ENCODE data around the gene COBL.

Gene COBL

DNA sequence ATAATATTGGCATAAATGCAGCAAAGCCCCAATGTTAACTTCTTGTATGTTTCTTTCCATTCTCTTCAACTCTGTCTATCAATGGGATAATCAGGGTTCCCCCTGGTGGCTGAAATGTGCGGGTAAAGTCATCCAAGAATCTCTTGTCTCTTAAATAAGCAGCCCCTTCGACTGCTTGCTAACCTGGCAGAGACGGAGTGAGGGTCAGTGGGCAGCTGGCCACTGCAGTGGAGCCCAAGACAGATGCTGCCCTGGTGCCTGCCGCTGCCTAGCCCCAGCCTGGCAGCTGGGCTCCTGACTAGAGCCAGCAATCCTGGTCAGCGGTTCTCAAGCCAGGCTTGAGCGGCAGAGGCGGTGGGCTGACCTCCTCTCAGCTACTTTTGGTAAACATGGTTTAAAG, 248.9 kb downstream of the COBL start:
- peak; percentile 20 for DNase-seq

DNA sequence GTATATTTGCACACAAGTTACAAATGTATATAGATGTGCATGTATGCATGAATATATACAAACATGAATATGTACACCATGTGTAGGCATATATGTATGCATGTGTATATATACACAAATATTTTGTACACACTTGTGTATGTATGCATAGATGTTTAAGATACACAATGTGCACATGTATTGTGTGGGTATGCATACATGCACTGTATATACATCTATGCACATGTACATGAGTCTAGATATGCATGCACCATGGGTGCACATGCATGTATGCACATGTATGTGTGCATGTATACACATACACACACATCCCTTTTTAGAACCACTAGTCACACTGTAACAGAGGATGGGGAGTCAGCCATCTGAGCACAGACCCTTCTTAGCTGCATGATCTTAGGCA, 249.4 kb downstream of the COBL start:
- DNase-seq: no peak

DNA sequence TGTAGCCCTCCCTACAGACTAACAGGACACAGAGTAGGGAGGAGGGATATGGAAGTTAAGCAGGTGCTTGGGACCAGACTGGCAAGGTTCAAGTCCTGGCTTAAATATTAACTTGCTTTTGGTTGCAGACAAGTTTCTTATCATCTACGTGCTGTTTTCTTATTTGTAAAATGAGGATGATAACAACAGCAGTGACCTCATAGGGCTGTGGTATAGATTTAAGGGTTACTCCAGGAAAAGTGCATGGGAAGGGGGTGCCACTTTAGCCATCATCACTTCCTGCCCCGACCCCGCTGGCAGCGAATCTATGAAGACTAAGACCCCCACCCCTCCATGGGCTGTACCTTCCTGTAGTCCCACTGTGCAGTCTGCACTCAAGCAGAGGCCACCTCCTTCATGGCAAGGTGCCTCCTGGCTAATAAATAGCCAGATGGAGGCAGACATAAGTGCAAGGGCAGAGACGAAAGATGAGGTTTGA, 250.2 kb downstream of the COBL start:
- DNase-seq: no peak

DNA sequence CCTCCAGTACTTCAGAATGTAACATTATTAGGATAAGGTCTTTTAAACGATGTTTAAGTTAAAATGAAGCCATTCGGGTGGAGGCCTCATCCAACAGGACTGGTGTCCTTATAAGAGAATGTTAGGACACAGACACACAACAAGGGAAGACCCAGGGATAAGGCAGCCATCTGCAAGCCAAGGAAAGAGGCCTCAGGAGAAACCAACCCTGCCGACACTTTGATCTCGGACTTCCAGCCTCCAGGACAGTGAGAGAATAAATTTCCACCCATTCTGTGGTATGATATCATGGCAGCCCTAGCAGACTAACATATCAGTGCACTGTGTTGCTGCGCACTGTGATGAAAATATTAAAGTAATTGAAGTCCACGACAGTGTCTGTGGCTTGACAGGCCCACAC, 250.8 kb downstream of the COBL start:
- no peak for DNase-seq

DNA sequence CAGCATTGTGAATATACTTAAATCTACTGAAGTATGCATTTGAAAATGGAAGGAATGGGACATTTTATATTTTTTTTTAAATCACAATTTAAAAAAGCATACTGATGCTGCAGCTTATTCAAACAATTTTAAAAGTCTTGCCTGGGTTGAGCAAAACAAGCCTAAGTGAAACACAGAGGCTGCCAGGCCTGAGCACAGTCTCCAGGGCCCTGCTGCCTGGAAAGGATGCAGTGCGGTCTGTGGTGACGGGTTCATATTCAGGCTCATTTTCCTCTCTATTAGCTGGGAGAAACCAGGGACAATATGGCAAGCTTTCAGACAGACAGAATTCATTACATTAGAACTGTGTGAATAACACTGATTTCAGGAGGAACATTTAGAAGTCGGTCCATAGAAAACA, 251.9 kb downstream of the COBL start:
- DNase-seq: no peak

DNA sequence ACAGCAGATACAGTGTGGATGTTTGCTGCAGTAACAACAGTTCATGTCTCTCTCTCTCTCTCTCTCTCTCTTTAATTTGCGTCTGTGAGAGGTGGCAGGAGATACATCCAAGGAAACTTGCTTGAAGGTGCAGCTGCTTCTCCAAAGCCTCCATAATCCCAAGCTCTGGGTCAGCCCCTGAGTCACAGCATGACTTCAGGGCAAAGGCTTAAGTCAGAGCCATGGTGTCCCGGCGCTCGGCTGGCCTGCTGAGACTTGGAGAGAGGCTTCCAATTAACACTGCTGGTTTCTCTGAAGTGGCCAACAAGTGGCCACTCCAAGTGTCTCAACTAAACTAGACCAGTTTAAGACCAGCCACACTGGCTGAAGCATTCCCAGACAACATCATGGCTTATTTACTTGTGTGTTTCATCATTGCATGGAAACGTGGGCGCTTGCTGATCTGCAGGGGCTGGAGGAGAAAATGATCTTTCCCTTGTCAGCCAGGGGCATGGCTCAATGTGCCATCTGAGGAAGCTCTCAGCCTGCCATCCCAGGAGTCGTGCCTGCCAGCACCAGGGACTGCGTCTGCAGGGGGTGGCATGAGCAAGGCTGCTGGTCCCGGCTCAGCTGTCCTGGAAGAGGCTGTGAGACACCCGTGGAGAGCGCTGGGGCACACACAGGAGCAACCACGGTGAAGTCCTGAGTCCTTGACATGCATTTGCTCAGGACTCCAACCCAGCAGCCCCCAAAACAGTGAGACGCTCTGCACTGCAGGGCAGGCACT, 254.2 kb downstream of the COBL start:
- DNase-seq: no peak

DNA sequence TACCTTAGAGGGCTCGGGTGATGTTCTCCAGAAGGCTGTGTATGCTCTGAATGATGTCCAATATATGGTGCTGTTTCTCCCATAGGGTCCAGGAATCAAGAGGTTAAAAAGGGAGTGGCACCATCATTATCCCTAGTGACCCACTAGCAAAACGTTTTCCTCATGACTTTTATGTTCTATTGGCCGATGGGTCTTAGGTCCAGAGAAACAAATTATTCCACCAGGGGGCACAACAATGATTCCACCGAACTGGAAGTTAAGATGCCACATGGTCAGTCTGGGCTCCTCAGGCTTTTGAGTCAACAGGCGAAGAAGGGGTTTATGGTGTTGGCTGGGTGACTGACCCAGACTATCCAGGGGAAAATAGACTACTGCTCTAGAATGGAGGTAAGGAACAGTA, 256.1 kb downstream of the COBL start:
- DNase-seq: no peak

DNA sequence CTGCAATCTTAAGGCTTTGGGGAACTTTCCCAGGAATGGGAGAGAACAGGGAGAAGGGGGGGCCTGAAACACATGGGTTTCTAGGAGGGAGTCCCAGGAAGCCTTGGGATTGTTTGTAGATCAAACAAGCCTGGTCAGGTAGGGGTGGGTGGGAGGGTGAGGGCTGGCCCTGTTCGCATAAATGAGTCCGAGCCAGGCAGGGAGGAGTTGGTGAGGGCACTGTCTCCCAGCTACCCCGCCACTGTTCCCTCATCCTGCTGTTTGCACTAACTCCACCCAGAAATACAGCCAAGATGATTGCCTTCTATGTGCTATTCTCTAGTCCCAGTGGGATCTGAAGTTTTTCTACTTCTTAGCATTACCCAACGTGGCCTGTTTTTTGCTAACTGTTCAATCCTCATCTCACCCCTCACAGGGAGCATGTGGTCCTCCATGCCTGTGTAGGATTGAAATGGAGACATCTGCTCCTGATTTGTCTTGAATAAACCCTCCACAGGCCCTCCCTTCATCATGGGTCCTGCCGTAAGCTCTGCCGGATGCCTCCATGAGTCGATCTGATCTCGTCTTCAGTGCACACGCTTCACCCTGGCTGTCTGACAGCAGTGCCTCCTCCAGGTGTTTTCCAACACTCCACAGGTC, 257.0 kb downstream of the COBL start:
- DNase-seq: no peak

DNA sequence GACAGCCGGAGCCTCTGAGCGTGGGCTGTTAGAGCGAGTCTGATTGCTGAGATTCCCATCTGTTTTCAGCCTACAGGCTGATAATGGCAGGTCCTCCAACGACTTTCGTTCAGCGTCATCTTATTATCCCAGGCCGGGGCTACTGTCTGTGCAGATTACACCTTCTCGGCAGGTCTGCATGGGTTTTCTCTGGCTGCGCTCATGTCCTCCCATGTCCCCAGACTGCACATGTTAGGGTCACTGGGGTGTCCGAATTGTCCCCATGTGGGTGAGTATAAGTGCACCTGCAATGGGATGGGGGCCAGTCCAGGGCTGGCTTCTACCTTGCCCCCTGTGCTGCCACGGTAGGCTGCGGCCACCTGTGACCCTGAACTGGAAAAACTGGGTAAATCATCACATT, 257.8 kb downstream of the COBL start:
- DNase-seq: no peak

DNA sequence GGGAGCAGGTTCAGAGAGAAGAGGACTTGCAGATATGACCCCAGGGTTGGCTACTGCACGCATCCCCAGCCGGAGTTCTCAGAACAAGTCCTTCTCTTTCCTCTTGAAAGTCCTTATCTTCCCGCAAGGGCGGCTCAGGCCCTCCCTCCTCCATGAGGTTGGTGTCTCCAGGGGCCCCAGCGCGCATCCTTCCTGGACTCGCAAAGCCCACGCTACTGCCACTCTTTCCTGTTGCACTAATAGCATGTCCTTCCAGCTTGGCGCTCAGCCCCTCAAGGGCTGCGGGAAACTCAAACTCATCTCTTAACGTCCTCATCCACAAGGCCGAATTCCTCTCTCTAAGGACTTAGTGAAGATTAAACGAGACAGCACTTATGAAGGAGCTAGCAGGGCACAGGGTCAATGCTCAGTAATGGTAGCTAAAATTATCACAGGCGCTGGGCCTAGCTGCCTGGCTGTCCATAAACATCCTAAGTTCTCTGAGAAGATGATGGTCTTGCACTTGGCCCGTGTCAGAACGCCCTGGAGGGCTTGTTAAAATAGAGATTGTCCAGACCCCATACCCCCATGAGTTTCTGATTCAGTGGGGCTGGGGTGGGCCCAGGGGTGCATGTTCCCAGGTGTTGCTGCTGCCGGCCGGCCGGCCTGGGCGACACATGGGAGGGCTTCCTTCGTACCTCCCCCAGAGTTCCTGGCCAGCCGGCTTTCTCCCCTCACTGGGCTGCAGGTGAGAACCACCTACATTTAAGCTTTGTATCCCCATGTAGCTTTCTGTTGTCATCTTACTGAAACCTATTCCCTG, 261.4 kb downstream of the COBL start:
- DNase-seq: no peak

DNA sequence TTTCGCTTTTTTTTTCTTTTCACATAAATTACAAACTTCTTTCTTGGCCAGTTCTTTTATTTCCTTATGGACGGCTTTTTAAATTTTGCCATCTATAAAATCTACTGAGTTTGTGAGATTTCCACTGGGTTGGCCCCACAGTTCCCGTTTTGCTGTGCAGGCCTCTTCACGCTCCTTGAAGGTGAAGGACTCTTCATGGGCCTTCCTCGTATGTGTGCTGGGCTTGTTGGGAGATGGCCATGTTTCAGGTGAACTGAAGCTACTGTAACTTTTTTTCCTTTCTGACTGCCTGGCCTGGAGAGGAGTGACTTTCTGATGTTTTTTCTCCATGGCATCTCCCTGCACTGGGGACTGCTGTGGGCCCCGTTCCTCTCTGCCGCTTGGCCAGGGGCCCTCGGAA, 262.4 kb downstream of the COBL start:
- no peak for DNase-seq

DNA sequence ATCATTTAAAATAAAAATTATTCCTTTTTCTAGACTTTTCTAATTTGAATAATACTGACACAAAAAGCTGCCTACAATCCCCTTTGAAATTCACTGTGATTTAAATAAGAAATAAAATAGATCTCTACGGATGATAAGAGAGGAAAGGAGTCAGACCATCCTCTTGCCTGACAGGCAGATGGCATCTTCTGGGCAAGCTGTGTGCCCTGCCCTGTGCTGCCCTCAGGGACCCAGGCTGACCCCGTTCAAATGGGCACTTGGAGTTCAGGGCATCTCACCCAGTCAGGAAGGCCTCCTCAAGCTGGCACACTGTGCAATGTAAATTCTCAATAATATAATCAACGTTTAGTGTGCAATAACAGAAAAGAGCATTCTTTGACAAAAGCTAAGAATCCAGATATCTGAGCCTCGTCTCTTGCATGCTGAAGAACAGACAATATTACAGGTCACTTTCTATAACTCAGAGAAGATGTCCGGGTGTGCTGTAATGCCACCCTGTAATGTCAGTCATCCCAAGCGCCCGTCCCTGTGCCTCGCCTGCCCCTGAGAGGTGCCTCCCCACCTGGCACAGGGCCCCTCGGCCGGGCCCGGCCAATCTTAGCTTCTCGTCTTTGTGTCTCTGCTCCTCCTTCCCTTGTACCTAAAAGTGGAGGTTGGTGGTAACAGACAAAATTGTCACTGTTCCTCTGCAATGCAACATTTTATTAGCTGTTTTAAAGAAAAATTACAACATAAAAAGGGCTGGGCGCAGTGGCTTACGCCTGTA, 263.3 kb downstream of the COBL start:
- no peak for DNase-seq

DNA sequence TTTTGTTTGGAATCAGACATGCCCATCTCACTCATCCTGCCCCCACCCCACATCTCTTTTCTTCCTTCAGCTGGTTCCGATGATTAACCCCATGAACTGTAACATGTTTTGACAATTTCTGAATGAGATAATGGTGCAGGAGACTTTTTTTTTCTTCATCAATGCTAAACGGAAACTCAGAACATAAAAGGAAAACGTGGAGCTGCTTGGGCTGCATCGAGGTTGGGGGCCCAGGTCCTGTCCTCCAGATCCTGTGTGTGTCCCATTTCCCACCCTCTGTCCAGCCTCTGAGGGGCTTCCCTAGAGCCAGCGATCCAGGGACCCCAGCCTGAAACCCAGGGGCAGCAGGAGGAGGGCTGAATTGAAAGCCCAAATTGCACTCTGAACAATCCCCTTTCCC, 270.1 kb downstream of the COBL start:
- DNase-seq: no peak

DNA sequence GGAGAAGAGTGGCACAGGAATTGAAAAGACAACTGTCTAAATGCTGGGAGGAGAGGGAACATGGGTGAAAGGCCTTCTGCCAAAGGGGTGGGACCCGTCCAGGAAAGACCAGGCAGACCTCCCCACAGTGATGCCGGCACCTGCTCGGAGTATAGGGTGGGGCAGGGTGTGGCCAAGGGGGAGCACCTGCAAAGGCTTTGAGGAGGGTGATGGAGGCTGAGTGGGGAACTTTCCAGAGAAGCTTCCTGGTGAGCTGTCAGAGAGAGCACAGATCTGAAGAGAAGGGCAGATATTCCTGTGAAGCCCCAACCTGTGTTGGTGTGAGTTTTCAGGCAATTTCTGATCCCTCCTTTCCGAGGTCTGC, 270.5 kb downstream of the COBL start:
- no peak for DNase-seq

DNA sequence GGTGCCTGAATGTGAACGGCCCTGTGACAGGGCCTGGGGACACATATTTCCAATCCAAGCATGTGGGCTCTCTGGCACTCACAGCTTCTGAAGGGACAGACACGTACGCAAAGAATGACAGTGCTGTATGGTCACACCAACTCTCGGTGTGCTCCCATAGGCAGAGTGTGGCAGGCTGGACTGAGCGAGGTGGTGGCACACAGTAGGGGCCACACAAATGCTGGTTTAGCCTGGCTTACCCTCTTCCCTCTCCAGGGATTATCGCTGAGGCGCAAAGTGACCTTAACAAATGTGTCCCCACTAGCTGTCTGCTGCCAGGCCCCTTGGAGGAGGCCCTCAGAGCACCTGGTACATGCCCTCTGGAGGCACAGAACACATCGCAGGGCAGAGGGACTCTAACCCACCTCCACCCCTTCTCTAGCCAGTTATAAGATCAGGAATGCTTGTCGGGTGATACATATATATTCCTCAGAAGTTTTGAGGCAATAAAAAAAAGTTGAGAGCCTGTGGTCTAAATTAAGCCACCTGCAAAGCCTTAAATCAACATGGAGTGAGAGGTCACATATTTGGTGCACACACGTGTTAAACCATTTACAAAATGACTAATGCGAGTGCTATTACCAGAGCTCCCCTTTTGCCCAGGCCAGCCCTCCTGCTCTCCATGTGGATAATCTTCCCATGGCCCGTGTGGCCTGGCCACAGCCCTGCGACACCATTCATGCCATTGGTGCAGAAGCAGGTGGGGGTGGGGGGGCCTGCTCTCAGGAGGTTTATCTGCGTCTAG, 271.1 kb downstream of the COBL start:
- no peak for DNase-seq

DNA sequence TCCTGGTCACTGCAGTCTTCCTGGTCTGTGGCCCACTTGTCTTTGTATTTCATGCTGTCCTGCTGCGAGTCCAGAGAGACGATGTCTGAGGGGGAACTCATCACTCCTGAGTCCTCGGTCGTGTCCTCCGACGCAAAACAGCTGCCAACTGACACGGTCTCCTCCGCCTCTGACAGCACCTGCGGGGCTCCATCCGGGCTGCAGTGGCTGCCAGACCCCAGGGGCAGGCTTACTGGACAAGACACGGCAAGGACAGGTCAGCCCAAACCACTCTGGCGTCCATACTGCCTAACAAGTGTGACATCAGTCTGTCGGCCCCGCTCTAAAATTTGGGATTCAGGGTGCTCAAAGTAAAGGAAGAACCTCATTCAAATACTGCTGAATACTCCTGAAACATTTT, 273.1 kb downstream of the COBL start:
- no peak for DNase-seq

DNA sequence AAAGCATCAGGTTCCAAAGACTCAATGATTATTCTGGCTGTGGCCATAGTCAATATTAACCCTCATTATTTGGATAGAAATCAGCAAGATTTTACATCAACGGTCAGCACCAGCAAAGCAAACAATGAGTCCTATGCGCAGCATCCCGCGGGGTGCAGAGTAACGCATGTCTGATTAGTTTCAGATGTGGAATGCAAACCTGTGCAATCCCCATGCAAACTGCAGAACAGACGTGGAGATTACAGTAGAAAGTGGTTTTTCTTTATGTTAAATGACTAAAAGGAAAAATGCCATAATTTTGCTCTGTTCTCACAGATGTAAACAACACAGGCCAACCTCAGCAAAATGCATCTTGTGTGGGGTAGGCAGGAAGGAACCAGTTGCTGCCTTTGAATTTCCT, 275.8 kb downstream of the COBL start:
- DNase-seq: peak; percentile 50

DNA sequence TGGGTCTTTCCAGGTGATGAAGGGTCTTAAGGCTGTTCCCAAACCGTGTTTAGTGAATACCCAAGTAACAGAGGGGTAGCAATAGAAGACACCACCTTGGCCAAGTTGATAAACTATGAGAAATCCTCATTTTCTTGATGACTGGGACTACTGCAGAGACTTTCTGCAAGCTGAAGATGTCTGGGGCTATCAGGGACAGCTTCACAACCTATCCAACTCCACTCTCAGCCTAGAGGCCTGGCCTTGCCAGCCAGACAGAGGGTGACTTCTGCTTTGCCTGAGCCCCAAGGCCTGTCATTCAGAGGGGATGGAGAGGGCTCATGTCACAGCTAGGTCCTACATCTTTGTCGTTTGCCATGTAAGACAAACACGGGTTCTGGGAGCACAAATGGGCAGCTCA, 278.0 kb downstream of the COBL start:
- no peak for DNase-seq

DNA sequence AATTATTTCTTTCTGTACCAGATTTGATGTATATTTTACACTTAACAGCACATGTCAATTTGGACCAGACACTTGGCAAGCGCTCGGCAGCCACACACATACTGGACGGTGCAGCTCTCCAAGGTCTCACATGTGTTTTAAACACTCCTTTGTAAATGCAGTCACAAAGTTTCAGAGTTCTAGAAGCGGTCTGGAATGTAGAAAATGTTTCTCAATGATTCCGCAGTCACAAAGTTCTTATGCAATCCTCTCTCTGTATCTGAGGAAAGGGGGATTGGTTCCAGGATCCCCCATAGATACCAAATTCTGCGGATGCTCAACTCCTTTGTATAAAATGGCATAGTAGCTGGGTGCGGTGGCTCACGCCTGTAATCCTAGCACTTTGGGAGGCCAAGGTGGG, 280.9 kb downstream of the COBL start:
- no peak for DNase-seq

DNA sequence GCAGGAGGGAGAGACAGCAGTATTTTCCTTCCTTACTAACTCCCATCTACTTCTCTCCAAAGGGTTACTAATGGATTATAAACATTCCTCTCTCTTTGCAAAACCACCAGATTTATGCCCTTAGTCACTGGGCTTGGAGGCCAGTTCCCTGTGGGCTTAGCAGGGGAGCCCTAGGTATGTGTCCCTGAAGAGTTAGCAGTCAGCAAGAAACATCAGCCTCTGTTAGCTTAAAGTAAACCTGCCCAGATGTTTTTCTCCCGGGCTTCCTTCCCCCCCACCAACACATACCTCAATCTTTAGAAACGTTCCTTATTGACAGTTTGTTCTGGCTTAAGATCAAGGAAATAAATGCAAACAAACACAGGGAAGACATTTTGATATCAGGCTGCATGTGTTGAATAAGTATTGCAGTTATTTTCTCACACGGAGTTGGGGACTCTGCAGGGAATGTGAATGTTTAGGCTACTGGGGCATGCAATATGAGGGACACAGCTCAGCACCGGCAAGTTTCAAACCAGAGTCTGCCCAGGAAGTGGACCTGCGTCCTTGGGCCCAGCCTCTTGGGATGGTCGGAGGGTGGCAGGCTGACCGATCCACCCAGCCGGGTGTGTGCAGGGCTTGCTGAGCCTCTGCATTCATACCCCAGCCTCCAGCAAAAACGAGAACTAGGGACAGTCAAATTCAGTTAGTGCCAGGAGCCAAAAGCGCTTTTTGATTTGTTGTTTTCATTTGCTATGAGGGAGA, 281.9 kb downstream of the COBL start:
- DNase-seq: no peak

DNA sequence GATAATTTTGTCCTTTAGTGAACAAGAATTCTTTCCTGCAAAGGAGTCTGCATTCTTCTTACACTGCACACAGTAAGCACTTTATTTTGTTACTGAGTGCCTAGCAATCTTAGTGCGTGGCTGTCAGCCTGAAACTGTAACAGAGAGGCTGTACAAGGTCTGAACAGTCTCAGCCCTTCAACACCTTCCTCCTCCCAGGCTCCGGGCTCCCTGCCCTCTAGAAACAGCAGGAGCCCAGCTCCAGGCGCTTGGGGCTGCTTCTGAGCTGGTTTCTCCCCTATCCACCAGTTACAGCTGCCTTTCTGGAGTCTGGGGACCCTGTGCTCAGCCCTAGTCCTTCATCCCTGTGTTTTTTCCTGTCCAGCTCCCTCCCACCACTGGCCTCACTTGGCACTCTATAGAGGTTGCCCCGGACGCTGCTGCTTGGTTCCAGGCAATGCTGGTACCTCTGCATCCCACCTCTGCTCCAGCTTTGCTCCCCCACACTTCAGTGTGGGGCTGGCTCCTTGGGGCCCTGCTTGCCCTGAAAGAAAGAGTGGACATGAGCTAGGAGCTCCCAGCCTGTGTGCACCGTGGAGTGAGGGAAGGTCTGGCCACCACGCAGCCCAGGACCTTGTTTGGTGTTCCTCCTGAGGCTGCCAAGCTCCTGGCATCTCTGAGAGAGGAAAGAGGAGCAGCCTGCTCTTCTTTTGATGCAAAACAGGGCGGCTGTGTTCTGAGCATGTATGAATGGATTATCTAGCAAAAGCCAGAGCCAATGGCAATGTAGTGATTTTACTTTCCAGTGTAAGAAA, 282.7 kb downstream of the COBL start:
- DNase-seq: no peak
